ENCODE results near the gene CDH15.

DNA sequence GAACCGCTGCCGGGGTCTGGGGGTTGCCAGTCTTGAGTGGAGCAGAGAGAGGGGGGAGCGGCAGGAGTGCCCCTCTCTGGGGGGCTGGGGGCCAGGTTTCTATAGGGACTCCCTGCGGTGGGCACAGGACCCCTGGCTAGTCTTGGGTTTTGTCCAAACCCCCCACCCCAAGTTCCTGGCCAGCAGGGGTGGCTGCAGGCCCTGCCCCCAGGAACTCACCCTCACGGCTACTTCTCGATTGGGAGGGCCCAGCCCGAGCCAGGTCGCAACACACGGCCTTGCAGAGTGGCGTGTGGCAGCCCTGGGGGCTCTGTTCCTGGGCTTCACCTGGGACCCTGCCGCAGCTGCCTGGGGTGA lies 601 bp downstream of the CDH15 start:
- TF ChIP-seq CTCF (conservative IDR thresholded peaks at IDR 0.05; ENCODE audit: low read depth, low read length) (no peak), EZH2phosphoT487 (IDR thresholded peaks at IDR 0.05; ENCODE audit: borderline replicate concordance, low read length) (no peak)
